Breast epithelium (tissue), 3 donors: ENCODE measurements around the gene TTC9B.

Source experiments
- POLR2A ChIP-seq: fragments of 450-650 bp; IDR thresholded peaks from one replicate; pipeline ENCODE4 v1.6.1; 2016; ENCODE audit warnings: antibody characterized with exemption, mild to moderate bottlenecking, moderate library complexity
- POLR2AphosphoS5 ChIP-seq, 3 donors: sonication (generic); formaldehyde crosslinking; IDR thresholded peaks; one replicate each; pipeline ENCODE4 v1.6.1; 2017; ENCODE audit warnings: antibody characterized with exemption in 3 of 3
- TF ChIP-seq, protein P1 (sequence below), 3 donors: fragments of 450-650 bp; IDR thresholded peaks; one replicate each; pipeline ENCODE4 v1.5.1; 2016 to 2017; ENCODE audit warnings: antibody characterized with exemption in 3 of 3, mild to moderate bottlenecking in 3 of 3, moderate library complexity in 3 of 3

DNA sequence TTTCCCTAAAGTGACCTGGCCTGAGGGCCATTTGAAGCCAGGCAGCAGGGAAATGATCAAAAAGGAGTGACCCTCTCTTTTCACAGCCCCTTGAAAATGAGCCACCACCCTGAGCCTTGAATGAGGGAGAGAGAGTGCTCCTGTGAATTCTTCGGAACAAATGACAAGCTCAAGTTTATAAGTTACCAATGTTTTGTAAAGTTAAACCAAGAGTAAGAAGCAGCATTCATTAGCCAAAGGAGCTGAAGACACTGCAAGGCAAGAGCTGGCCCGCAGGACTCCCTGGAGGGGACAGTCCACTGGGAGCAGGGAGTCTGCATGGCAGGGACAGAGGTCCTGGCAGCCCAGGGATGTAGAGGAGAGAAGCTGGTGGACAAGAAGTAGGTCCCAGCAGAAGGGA lies 25.0 kb upstream of the TTC9B start:
- TF ChIP-seq, protein P1, sequence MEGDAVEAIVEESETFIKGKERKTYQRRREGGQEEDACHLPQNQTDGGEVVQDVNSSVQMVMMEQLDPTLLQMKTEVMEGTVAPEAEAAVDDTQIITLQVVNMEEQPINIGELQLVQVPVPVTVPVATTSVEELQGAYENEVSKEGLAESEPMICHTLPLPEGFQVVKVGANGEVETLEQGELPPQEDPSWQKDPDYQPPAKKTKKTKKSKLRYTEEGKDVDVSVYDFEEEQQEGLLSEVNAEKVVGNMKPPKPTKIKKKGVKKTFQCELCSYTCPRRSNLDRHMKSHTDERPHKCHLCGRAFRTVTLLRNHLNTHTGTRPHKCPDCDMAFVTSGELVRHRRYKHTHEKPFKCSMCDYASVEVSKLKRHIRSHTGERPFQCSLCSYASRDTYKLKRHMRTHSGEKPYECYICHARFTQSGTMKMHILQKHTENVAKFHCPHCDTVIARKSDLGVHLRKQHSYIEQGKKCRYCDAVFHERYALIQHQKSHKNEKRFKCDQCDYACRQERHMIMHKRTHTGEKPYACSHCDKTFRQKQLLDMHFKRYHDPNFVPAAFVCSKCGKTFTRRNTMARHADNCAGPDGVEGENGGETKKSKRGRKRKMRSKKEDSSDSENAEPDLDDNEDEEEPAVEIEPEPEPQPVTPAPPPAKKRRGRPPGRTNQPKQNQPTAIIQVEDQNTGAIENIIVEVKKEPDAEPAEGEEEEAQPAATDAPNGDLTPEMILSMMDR (IDR thresholded peaks at IDR 0.05): no peak
- TF ChIP-seq POLR2A (no peak), POLR2AphosphoS5 (IDR thresholded peaks at IDR 0.05) (no peak)
